Measurements from ENCODE around the gene RAB39B.

The RAB39B gene

DNA sequence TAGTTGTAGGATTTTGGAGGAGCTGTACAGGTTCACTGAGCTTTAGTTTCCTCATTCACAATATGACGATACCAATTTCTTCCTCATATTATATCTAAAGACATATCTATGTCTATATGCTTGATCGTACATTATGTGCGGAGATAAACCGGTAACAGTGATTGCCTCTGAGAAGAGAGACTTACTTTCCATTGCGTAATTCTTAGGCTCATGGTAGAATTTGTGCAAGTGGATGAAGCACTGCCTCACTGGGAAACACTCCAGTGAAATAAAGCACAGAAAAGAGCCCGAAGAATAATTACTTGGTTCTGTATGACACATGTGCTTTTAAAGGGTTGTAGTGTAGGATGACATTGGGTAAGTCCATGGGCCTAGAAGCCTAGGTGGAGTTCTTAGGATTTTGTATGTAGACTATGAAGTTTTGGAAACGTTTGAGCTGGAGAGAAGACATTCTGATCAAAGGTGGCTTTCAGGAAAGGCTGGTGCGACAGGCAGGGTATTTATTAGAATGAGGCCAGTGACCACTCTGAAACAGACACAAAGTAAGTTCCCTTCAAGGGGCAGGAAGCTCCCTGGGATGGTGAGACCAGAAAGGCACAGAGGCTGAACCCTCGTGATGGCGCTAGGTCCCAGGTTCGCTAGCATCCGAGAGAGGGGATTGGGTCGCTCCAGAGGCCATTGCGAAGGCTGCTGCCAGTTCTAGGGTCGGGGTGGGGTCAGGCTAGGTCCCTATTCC, 48.7 kb downstream of the RAB39B start:
- no peak for DNase-seq

GRCh38 chrX:155213731-155214130, 50.6 kb downstream of the RAB39B start:
- no peak for DNase-seq

DNA sequence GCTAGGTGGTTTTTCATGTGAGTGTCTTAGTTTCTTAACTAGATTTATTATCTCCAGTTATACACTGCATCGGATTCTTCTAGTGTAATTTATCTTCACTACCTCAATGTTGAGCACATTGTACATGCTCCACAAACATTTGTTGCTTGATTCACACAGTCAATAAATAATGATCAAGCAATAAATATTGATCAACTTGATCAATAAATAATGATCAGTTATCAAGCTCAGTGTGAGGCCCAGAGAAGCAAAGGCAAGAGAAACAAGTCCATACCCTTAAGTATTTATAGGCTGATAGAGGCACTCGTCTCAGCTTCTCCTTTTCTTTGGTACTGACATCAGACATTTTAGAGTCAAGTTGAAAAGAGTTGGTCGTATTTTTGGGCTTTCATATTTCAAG, 53.1 kb downstream of the RAB39B start:
- no peak for DNase-seq
